Mammary epithelial cell (primary cell): ENCODE data around the gene SIAH3.

Experiments
- CTCF ChIP-seq, 2 donors: IDR thresholded peaks in 1 of 2; conservative IDR thresholded peaks in 1 of 2; 2 replicates each; pipeline ENCODE4 v1.5.1; 2011 to 2012; ENCODE audit warnings: inconsistent platforms in 2 of 2, low read length in 2 of 2, mild to moderate bottlenecking in 2 of 2, control low read depth in 1 of 2, low read depth in 1 of 2; ENCODE audit not compliant: insufficient read depth in 1 of 2; ENCODE audit errors: extremely low read depth in 1 of 2
- EZH2 ChIP-seq: IDR thresholded peaks from 2 replicates; pipeline ENCODE4 v1.6.1; 2012; ENCODE audit warnings: low read length, inconsistent platforms, borderline replicate concordance

- TF ChIP-seq CTCF (conservative IDR thresholded peaks at IDR 0.05 in 1 of 2, IDR thresholded peaks at IDR 0.05 in 1 of 2; ENCODE audit: extremely low read depth in 1 of 2, insufficient read depth in 1 of 2, low read depth in 1 of 2, low read length in 2 of 2) (no peak), EZH2 (no peak)
These were observed 86.1 kb downstream of the SIAH3 start for GRCh38 chr13:45765464-45765863.
